Measurements from ENCODE around the gene SLC3A2. TPM values are rescaled to one million over a fixed set of nuclear protein-coding genes. Genes with fewer than 3 reads are reported as not detected.

Gene SLC3A2
- total RNA-seq, 1 donor, result 259 TPM

- Histone ChIP-seq H3K9me3 (ENCODE audit: low read depth, low read length) (no peaks in the 10 kb centered on the region), H3K36me3 (ENCODE audit: insufficient read depth, low read length) (peaks cover 37% of the 10 kb centered on the region), H3K4me3 (ENCODE audit: insufficient read depth, low read length) (peak overlapping the region; percentile 100), H2AFZ (ENCODE audit: low read length) (no peak overlapping the region), H3K4me2 (ENCODE audit: insufficient read depth, low read length) (peak overlapping the region; percentile 94), H3K4me1 (ENCODE audit: insufficient read depth, low read length) (peaks cover 32% of the 10 kb centered on the region), H3K27ac (ENCODE audit: low read depth, low read length) (peak overlapping the region; percentile 74), H3K27me3 (ENCODE audit: insufficient read depth, low read length) (no peaks in the 10 kb centered on the region), H3K79me2 (ENCODE audit: insufficient read depth, low read length) (peaks cover 36% of the 10 kb centered on the region), H4K20me1 (ENCODE audit: insufficient read depth, low read length) (peaks cover 40% of the 10 kb centered on the region)
- no peak for TF ChIP-seq CTCF (IDR thresholded peaks at IDR 0.05; ENCODE audit: extremely low read depth, low read depth, low read length)
- no peak for DNase-seq (ENCODE audit: insufficient read length, low spot score, missing footprints)
Observed at GRCh38 chr11:62854013-62854824, 26.5 kb upstream of the SLC3A2 start.

GRCh38 chr11:62854825-62855570, 25.7 kb upstream of the SLC3A2 start:
- H2AFZ ChIP-seq (ENCODE audit: low read length), result peak overlapping the region; percentile 60
- H3K36me3 ChIP-seq (ENCODE audit: insufficient read depth, low read length), result peaks cover 37% of the 10 kb centered on the region
- peaks cover 32% of the 10 kb centered on the region for H3K4me1 ChIP-seq (ENCODE audit: insufficient read depth, low read length)
- peak overlapping the region; percentile 74 for H3K27ac ChIP-seq (ENCODE audit: low read depth, low read length)
- no peaks in the 10 kb centered on the region for H3K27me3 ChIP-seq (ENCODE audit: insufficient read depth, low read length)
- no peak for TF ChIP-seq CTCF (IDR thresholded peaks at IDR 0.05; ENCODE audit: extremely low read depth, low read depth, low read length)
- no peak for DNase-seq (ENCODE audit: insufficient read length, low spot score, missing footprints)
- peaks cover 40% of the 10 kb centered on the region for H4K20me1 ChIP-seq (ENCODE audit: insufficient read depth, low read length)
- peak overlapping the region; percentile 94 for H3K4me2 ChIP-seq (ENCODE audit: insufficient read depth, low read length)
- peak overlapping the region; percentile 100 for H3K4me3 ChIP-seq (ENCODE audit: insufficient read depth, low read length)
- peaks cover 36% of the 10 kb centered on the region for H3K79me2 ChIP-seq (ENCODE audit: insufficient read depth, low read length)
- no peaks in the 10 kb centered on the region for H3K9me3 ChIP-seq (ENCODE audit: low read depth, low read length)

GRCh38 chr11:62855571-62856332, 24.9 kb upstream of the SLC3A2 start:
- no peak for TF ChIP-seq CTCF (IDR thresholded peaks at IDR 0.05; ENCODE audit: extremely low read depth, low read depth, low read length)
- H3K9me3 ChIP-seq (ENCODE audit: low read depth, low read length), result no peaks in the 10 kb centered on the region
- peak overlapping the region; percentile 95 for H2AFZ ChIP-seq (ENCODE audit: low read length)
- peak overlapping the region; percentile 100 for H3K4me3 ChIP-seq (ENCODE audit: insufficient read depth, low read length)
- H3K79me2 ChIP-seq (ENCODE audit: insufficient read depth, low read length), result peaks cover 36% of the 10 kb centered on the region
- DNase-seq (ENCODE audit: insufficient read length, low spot score, missing footprints), result peak; percentile 94
- H4K20me1 ChIP-seq (ENCODE audit: insufficient read depth, low read length), result peaks cover 40% of the 10 kb centered on the region
- no peaks in the 10 kb centered on the region for H3K27me3 ChIP-seq (ENCODE audit: insufficient read depth, low read length)
- peak overlapping the region; percentile 76 for H3K27ac ChIP-seq (ENCODE audit: low read depth, low read length)
- peaks cover 32% of the 10 kb centered on the region for H3K4me1 ChIP-seq (ENCODE audit: insufficient read depth, low read length)
- peak overlapping the region; percentile 94 for H3K4me2 ChIP-seq (ENCODE audit: insufficient read depth, low read length)
- peaks cover 37% of the 10 kb centered on the region for H3K36me3 ChIP-seq (ENCODE audit: insufficient read depth, low read length)
